ENCODE results near the gene OR52K1. TPM values are rescaled to one million over a fixed set of nuclear protein-coding genes. Genes with fewer than 3 reads are reported as not detected.

OR52K1 gene
- total RNA-seq, 4 donors from 2014 or later: not detected

GRCh38 chr11:4466131-4466870 is 16.1 kb upstream of the OR52K1 start:
- Histone ChIP-seq H3K36me3 (no peaks in the 10 kb centered on the region), H3K9me3 (peaks cover 9% of the 10 kb centered on the region in 2 donors), H3K27ac (no peak overlapping the region), H3K4me3 (no peak overlapping the region), H3K4me1 (no peaks in the 10 kb centered on the region), H3K27me3 (no peaks in the 10 kb centered on the region)
- intact Hi-C loops (cut with DNase I; ENCODE audit: low total_unique reads): no loop called here
- in situ Hi-C loops (cut with MboI; ENCODE audit: low pct_ligation_motif_present in 1 of 4, low pct_unique_long_range_greater_than_20kb in 1 of 4, low sequenced_read_pairs in 3 of 4): no loop called here
- DNase-seq: no peak
- no peak for TF ChIP-seq POLR2A (IDR thresholded peaks at IDR 0.05)
- TF ChIP-seq POLR2AphosphoS5 (IDR thresholded peaks at IDR 0.05): no peak
- TF ChIP-seq CTCF (IDR thresholded peaks at IDR 0.05): no peak
- TF ChIP-seq EP300 (IDR thresholded peaks at IDR 0.05; ENCODE audit: low read depth): no peak
- 20 to 40% methylated on average over 1 to 5 of the region's 5 CpGs for WGBS, 2 donors (ENCODE audit: low coverage in 1 of 2)

- Histone ChIP-seq H3K27me3 (no peaks in the 10 kb centered on the region), H3K4me3 (no peak overlapping the region), H3K36me3 (no peaks in the 10 kb centered on the region), H3K27ac (no peak overlapping the region), H3K4me1 (no peaks in the 10 kb centered on the region), H3K9me3 (peaks cover 9% of the 10 kb centered on the region in 2 donors)
- in situ Hi-C loops (cut with MboI; ENCODE audit: low pct_ligation_motif_present in 1 of 4, low pct_unique_long_range_greater_than_20kb in 1 of 4, low sequenced_read_pairs in 3 of 4) (no loop called here), intact Hi-C loops (cut with DNase I; ENCODE audit: low total_unique reads) (no loop called here)
- TF ChIP-seq POLR2A (IDR thresholded peaks at IDR 0.05) (no peak), CTCF (IDR thresholded peaks at IDR 0.05) (no peak), EP300 (IDR thresholded peaks at IDR 0.05; ENCODE audit: low read depth) (no peak), POLR2AphosphoS5 (IDR thresholded peaks at IDR 0.05) (no peak)
- no peak for DNase-seq
Observed at GRCh38 chr11:4466871-4467442, 15.5 kb upstream of the OR52K1 start.

- H3K4me1 ChIP-seq: no peaks in the 10 kb centered on the region
- H3K27me3 ChIP-seq: no peaks in the 10 kb centered on the region
- TF ChIP-seq POLR2AphosphoS5 (IDR thresholded peaks at IDR 0.05) (no peak), POLR2A (IDR thresholded peaks at IDR 0.05) (no peak), EP300 (IDR thresholded peaks at IDR 0.05; ENCODE audit: low read depth) (no peak), CTCF (IDR thresholded peaks at IDR 0.05) (no peak)
- DNase-seq: no peak
- no peaks in the 10 kb centered on the region for H3K36me3 ChIP-seq
- no peak overlapping the region for H3K4me3 ChIP-seq
- in situ Hi-C loops (cut with MboI; ENCODE audit: low pct_ligation_motif_present in 1 of 4, low pct_unique_long_range_greater_than_20kb in 1 of 4, low sequenced_read_pairs in 3 of 4) (no loop called here), intact Hi-C loops (cut with DNase I; ENCODE audit: low total_unique reads) (no loop called here)
- no peak overlapping the region for H3K27ac ChIP-seq
- WGBS, 2 donors (ENCODE audit: low coverage in 1 of 2): 55 to 71% methylated on average over 1 to 3 of the region's 3 CpGs
- H3K9me3 ChIP-seq: peaks cover 9% of the 10 kb centered on the region in 2 donors
Observed at GRCh38 chr11:4467811-4468606, 14.4 kb upstream of the OR52K1 start.

- Histone ChIP-seq H3K36me3 (no peaks in the 10 kb centered on the region), H3K9me3 (no peaks in the 10 kb centered on the region), H3K4me1 (no peaks in the 10 kb centered on the region), H3K4me3 (no peak overlapping the region), H3K27ac (no peak overlapping the region), H3K27me3 (no peaks in the 10 kb centered on the region)
- 59 to 75% methylated on average over 1 of the region's 1 CpG for WGBS, 2 donors (ENCODE audit: low coverage in 1 of 2)
- TF ChIP-seq CTCF (IDR thresholded peaks at IDR 0.05): no peak
- TF ChIP-seq POLR2A (IDR thresholded peaks at IDR 0.05): no peak
- no peak for TF ChIP-seq EP300 (IDR thresholded peaks at IDR 0.05; ENCODE audit: low read depth)
- TF ChIP-seq POLR2AphosphoS5 (IDR thresholded peaks at IDR 0.05): no peak
- no peak for DNase-seq
- in situ Hi-C loops (cut with MboI; ENCODE audit: low pct_ligation_motif_present in 1 of 4, low pct_unique_long_range_greater_than_20kb in 1 of 4, low sequenced_read_pairs in 3 of 4) (loop anchor here in 1 of 4 donors (10.0 kb wide), 1 partner anchor 295 kb away; no protein-coding TSS in a partner anchor), intact Hi-C loops (cut with DNase I; ENCODE audit: low total_unique reads) (no loop called here)
Observed at GRCh38 chr11:4479644-4480043, 2.8 kb upstream of the OR52K1 start.

Data from transverse colon (tissue), 4 donors.